GM12878 (cell line): ENCODE results near the gene SLCO3A1. TPM values are rescaled to one million over a fixed set of nuclear protein-coding genes. Genes with fewer than 3 reads are reported as not detected.

ENCODE experiments used
- ATAC-seq: fragments of 200-7000 bp; cut with Tn5 transposase; 3 replicates; pipeline ENCODE4 v1.9.1; 2020; ENCODE audit warnings: mild to moderate bottlenecking, moderate library complexity
- BruUV-seq: library from RNA; stranded (reverse); fragments of 400-500 nt; replicated peaks from 2 replicates; lab custom pipeline; 2021; lab: Mats Ljungman, UMichigan
- CTCF ChIA-PET: fragments of 300-600 bp; sonication (Branson Sonifier 250); formaldehyde crosslinking; extraction: SDS; loops from one replicate; lab custom pipeline; 2021; ENCODE audit warnings: inconsistent platforms; lab: Yijun Ruan, JAX
- POLR2A ChIA-PET: fragments of 350-600 bp; formaldehyde crosslinking; extraction: SDS; loops from one replicate; lab custom pipeline; 2021; ENCODE audit warnings: inconsistent platforms; lab: Charles Lee
- RAD21 ChIA-PET: fragments of 300-600 bp; sonication (Branson Sonifier 250); formaldehyde crosslinking; loops from one replicate; lab custom pipeline; 2023; ENCODE audit warnings: antibody characterized with exemption; ENCODE audit not compliant: unreplicated experiment; lab: Charles Lee
- SMC1A ChIA-PET: fragments of 300-600 bp; sonication (Branson Sonifier 250); formaldehyde crosslinking; loops from one replicate; lab custom pipeline; 2023; ENCODE audit not compliant: unreplicated experiment, uncharacterized antibody; lab: Charles Lee
- DNase-seq: peaks from one replicate; pipeline ENCODE4 v3.0.0-alpha.2; 2011; ENCODE audit warnings: low read depth, low spot score
- FAIRE-seq: peaks from 3 replicates; lab custom pipeline; 2011; peaks lifted over from hg19 to GRCh38; lab: Jason Lieb, UNC
- H2AFZ ChIP-seq: 2 replicates; pipeline ENCODE4 v1.6.0; 2011; ENCODE audit warnings: low read depth, low read length, control low read depth; ENCODE audit not compliant: control insufficient read depth
- H3K27ac ChIP-seq: 2 replicates; pipeline ENCODE4 v1.5.1; 2011; ENCODE audit warnings: control low read depth; ENCODE audit not compliant: control insufficient read depth, insufficient read depth
- H3K27me3 ChIP-seq, 2 experiments: replicated peaks in 1 of 2; 2 replicates each; pipeline versions ENCODE4 v1.6.0 to v1.6.1; 2011; ENCODE audit warnings: low read length in 1 of 2; ENCODE audit not compliant: control insufficient read depth in 2 of 2, insufficient read depth in 2 of 2
- H3K36me3 ChIP-seq, 2 experiments: 2 replicates each; pipeline ENCODE4 v1.5.1; 2011; ENCODE audit warnings: low read length in 1 of 2; ENCODE audit not compliant: control insufficient read depth in 2 of 2, insufficient read depth in 2 of 2
- H3K4me1 ChIP-seq: 2 replicates; pipeline ENCODE4 v1.6.1; 2011; ENCODE audit warnings: mild to moderate bottlenecking, low read length, moderate library complexity, mixed read lengths; ENCODE audit not compliant: control insufficient read depth, insufficient read depth
- H3K4me2 ChIP-seq: 2 replicates; pipeline ENCODE4 v1.6.0; 2011; ENCODE audit warnings: control low read depth; ENCODE audit not compliant: control insufficient read depth, insufficient read depth
- H3K4me3 ChIP-seq: fragments of 200-600 bp; sonication (generic); 2 replicates; pipeline ENCODE4 v1.5.1; 2016
- H3K79me2 ChIP-seq: 2 replicates; pipeline ENCODE4 v1.6.0; 2011; ENCODE audit warnings: low read length; ENCODE audit not compliant: control insufficient read depth, insufficient read depth
- H3K9ac ChIP-seq: 2 replicates; pipeline ENCODE4 v1.8.0; 2011; ENCODE audit warnings: low read length, control low read depth, mixed read lengths; ENCODE audit not compliant: control insufficient read depth, insufficient read depth
- H3K9me3 ChIP-seq: replicated peaks from 3 replicates; pipeline ENCODE4 v1.5.1; 2011; ENCODE audit warnings: mild to moderate bottlenecking, low read length; ENCODE audit not compliant: control insufficient read depth, insufficient read depth
- H4K20me1 ChIP-seq: 2 replicates; pipeline ENCODE4 v1.6.0; 2011; ENCODE audit not compliant: control insufficient read depth, insufficient read depth
- MEF2A ChIP-seq: IDR thresholded peaks from 2 replicates; pipeline ENCODE4 v1.6.1; 2011; ENCODE audit warnings: low read depth, mild to moderate bottlenecking, low read length, moderate library complexity; ENCODE audit not compliant: insufficient read depth
- ZNF207 ChIP-seq: fragments of 450-650 bp; IDR thresholded peaks from 2 replicates; pipeline ENCODE4 v1.6.1; 2014; ENCODE audit warnings: antibody characterized with exemption, mild to moderate bottlenecking, borderline replicate concordance
- WGBS: methylation state at CpG from one replicate; pipeline ENCODE4 v1.1.6; 2016; ENCODE audit warnings: low lambda C conversion rate; ENCODE audit not compliant: insufficient replicate concordance, insufficient coverage; ENCODE audit errors: missing lambda C conversion rate; 5-methylcytosine and 5-hydroxymethylcytosine counted together
- in situ Hi-C: fragments of 300-500 bp; cut with MboI; formaldehyde crosslinking; loops from 9 replicates; pipeline ENCODE4 v1.14.3; 2018; ENCODE audit warnings: mixed read lengths
- intact Hi-C: fragments of 100-400 bp; cut with micrococcal nuclease; formaldehyde crosslinking; loops from one replicate; pipeline ENCODE4 v1.14.2; 2022; ENCODE audit not compliant: unreplicated experiment
- polyA plus RNA-seq, 11 experiments: library from polyadenylated mRNA; depleted of rRNA in 4 of 11; unstranded in 6 of 11; stranded (reverse) in 5 of 11; fragments of >200 nt; fragmentation: Nextera tagmentation in 4 of 11; fragmentation: Illumina TruSeq in 1 of 11; extraction: Ambion mirVana in 4 of 11; extraction: Trizol in 1 of 11; gene quantifications; 1 replicate in 1 of 11; 2 replicates in 10 of 11; pipeline versions ENCODE4 v1.2.1 to v1.2.3, GENCODE V29; 2011 to 2016; ENCODE audit warnings: inconsistent platforms in 2 of 11, missing spikeins in 2 of 11, low read depth in 1 of 11
- total RNA-seq, 4 experiments: library from RNA; depleted of rRNA in 3 of 4; stranded (reverse); fragments of >200 nt in 3 of 4; fragmentation: Illumina TruSeq in 1 of 4; extraction: Trizol in 1 of 4; gene quantifications; 2 replicates each; pipeline versions ENCODE4 v1.2.1 to v1.2.3, GENCODE V29; 2013 to 2021
- TF ChIP-seq, protein P1 (sequence below): fragments of 450-650 bp; IDR thresholded peaks from 2 replicates; pipeline ENCODE4 v1.6.1; 2017; ENCODE audit warnings: borderline replicate concordance
- TF ChIP-seq, protein P2 (sequence below), 3 experiments: IDR thresholded peaks in 2 of 3; conservative IDR thresholded peaks in 1 of 3; 2 replicates each; pipeline ENCODE4 v1.5.1; 2011; ENCODE audit warnings: low read depth in 3 of 3, low read length in 3 of 3, mild to moderate bottlenecking in 3 of 3, control low read depth in 2 of 3, moderate library complexity in 2 of 3, inconsistent platforms in 1 of 3, mixed read lengths in 1 of 3; ENCODE audit not compliant: control insufficient read depth in 2 of 3, insufficient read depth in 1 of 3; ENCODE audit errors: extremely low read depth in 1 of 3

The SLCO3A1 gene
- total and polyA plus RNA-seq, 10 of the 15 experiments (the other 5 are each of a cell fraction or from before 2014, with no cell fraction given) = 0.05 to 5.9 (median 0.31) TPM

GRCh38 chr15:92078270-92078669 lies 224.8 kb downstream of the SLCO3A1 start (continued):
- TF ChIP-seq, protein P1, sequence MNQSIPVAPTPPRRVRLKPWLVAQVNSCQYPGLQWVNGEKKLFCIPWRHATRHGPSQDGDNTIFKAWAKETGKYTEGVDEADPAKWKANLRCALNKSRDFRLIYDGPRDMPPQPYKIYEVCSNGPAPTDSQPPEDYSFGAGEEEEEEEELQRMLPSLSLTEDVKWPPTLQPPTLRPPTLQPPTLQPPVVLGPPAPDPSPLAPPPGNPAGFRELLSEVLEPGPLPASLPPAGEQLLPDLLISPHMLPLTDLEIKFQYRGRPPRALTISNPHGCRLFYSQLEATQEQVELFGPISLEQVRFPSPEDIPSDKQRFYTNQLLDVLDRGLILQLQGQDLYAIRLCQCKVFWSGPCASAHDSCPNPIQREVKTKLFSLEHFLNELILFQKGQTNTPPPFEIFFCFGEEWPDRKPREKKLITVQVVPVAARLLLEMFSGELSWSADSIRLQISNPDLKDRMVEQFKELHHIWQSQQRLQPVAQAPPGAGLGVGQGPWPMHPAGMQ = no peak
- no peak for TF ChIP-seq ZNF207

- TF ChIP-seq, protein P2, sequence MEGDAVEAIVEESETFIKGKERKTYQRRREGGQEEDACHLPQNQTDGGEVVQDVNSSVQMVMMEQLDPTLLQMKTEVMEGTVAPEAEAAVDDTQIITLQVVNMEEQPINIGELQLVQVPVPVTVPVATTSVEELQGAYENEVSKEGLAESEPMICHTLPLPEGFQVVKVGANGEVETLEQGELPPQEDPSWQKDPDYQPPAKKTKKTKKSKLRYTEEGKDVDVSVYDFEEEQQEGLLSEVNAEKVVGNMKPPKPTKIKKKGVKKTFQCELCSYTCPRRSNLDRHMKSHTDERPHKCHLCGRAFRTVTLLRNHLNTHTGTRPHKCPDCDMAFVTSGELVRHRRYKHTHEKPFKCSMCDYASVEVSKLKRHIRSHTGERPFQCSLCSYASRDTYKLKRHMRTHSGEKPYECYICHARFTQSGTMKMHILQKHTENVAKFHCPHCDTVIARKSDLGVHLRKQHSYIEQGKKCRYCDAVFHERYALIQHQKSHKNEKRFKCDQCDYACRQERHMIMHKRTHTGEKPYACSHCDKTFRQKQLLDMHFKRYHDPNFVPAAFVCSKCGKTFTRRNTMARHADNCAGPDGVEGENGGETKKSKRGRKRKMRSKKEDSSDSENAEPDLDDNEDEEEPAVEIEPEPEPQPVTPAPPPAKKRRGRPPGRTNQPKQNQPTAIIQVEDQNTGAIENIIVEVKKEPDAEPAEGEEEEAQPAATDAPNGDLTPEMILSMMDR (IDR thresholded peaks at IDR 0.05 in 2 of 3, conservative IDR thresholded peaks at IDR 0.05 in 1 of 3; ENCODE audit: control insufficient read depth in 2 of 3, extremely low read depth in 1 of 3, insufficient read depth in 1 of 3, low read depth in 3 of 3, low read length in 3 of 3) = peak; percentile 16 to 50 (median 32); a peak in 4 of 6 replicates
- no peak for TF ChIP-seq MEF2A
- intact Hi-C loops (no loop called here), in situ Hi-C loops (no loop called here)
- WGBS = 33% methylated on average over 3 of the region's 3 CpGs
- no peaks in the 10 kb centered on the region for H3K4me1 ChIP-seq
- H4K20me1 ChIP-seq = no peaks in the 10 kb centered on the region
- FAIRE-seq (no peak), DNase-seq (no peak), ATAC-seq (peak; percentile 39)
- no peak overlapping the region for H3K9ac ChIP-seq
- H3K27ac ChIP-seq = no peak overlapping the region
- no peaks in the 10 kb centered on the region for H3K27me3 ChIP-seq
- POLR2A ChIA-PET = no interaction called here
- no peak overlapping the region for H3K4me2 ChIP-seq
- no TSS peak for BruUV-seq
- RAD21 ChIA-PET = interaction anchor here (0.5 to 1.2 kb wide), 5 partner anchors 108 to 807 kb away, joined by 3 to 4 read pairs (median 3); no protein-coding TSS in a partner anchor
- no peak overlapping the region for H2AFZ ChIP-seq
- H3K9me3 ChIP-seq = no peaks in the 10 kb centered on the region
- H3K79me2 ChIP-seq = no peaks in the 10 kb centered on the region
- no peak overlapping the region for H3K4me3 ChIP-seq
- CTCF ChIA-PET = interaction anchor here (0.7 to 5.4 kb wide), 12 partner anchors 10 to 778 kb away, joined by 3 to 30 read pairs (median 4); no protein-coding TSS in a partner anchor
- SMC1A ChIA-PET = interaction anchor here (1.0 to 2.2 kb wide), 4 partner anchors 10 to 373 kb away, joined by 3 to 13 read pairs (median 3); no protein-coding TSS in a partner anchor
- no peaks in the 10 kb centered on the region for H3K36me3 ChIP-seq
These were observed 225.5 kb downstream of the SLCO3A1 start for GRCh38 chr15:92079047-92079446.
